MG63 (cell line): ENCODE measurements around the gene PPP1R8. TPM values are rescaled to one million over a fixed set of nuclear protein-coding genes. Genes with fewer than 3 reads are reported as not detected.
A peak's percentile ranks its signal among the peaks of the same experiment; 100 is the strongest.
"Not testable (repeated sequence)": the region's sequence is repeated elsewhere in the genome, so short reads cannot be mapped to it uniquely, and the experiment has no call there.

Experiments
- DNase-seq: peaks from one replicate; pipeline ENCODE4 v3.0.0-alpha.2; 2020
- H3K27me3 ChIP-seq: fragments of 250-450 bp; sonication (Bioruptor Pico); 2 replicates; pipeline ENCODE4 v1.5.1; 2020; ENCODE audit warnings: mild to moderate bottlenecking, moderate library complexity
- H3K36me3 ChIP-seq: fragments of 250-450 bp; sonication (Bioruptor Pico); 2 replicates; pipeline ENCODE4 v1.5.1; 2020; ENCODE audit warnings: mild to moderate bottlenecking, moderate library complexity
- H3K4me3 ChIP-seq: fragments of 250-450 bp; sonication (Bioruptor Pico); 2 replicates; pipeline ENCODE4 v1.5.1; 2020; ENCODE audit warnings: mild to moderate bottlenecking, moderate library complexity
- H3K9me3 ChIP-seq: fragments of 250-450 bp; sonication (Bioruptor Pico); 2 replicates; pipeline ENCODE4 v1.5.1; 2020; ENCODE audit warnings: mild to moderate bottlenecking, moderate library complexity
- total RNA-seq: library from RNA; depleted of rRNA; stranded (reverse); fragments of >200 nt; shearing (Covaris generic); gene quantifications from 2 replicates; pipeline ENCODE4 v1.2.3, GENCODE V29; 2014; ENCODE audit warnings: low replicate concordance

PPP1R8 gene
- total RNA-seq, 1 experiment from 2014 or later: 72.5 TPM

- Histone ChIP-seq H3K27me3 (no peaks in the 10 kb centered on the region), H3K36me3 (peaks cover 15% of the 10 kb centered on the region), H3K9me3 (no peaks in the 10 kb centered on the region), H3K4me3 (no peak overlapping the region)
- no peak for DNase-seq
Measured at GRCh38 chr1:27823784-27824183, 6.8 kb upstream of the PPP1R8 start.

- no peak overlapping the region for H3K4me3 ChIP-seq
- DNase-seq: no peak
- H3K36me3 ChIP-seq: peaks cover 15% of the 10 kb centered on the region
- no peaks in the 10 kb centered on the region for H3K27me3 ChIP-seq
- no peaks in the 10 kb centered on the region for H3K9me3 ChIP-seq
Measured at GRCh38 chr1:27824411-27824810, 6.2 kb upstream of the PPP1R8 start.

- not testable (repeated sequence) for H3K27me3 ChIP-seq, DNase-seq, H3K9me3 ChIP-seq
- Histone ChIP-seq H3K4me3 (0 out of 2 replicates have a peak overlapping the region, but pooled peaks have one; percentile 90), H3K36me3 (peaks cover 20% of the 10 kb centered on the region)
Measured at GRCh38 chr1:27829339-27829960, 1.1 kb upstream of the PPP1R8 start.

GRCh38 chr1:27831568-27832410, 1.2 kb downstream of the PPP1R8 start:
- Histone ChIP-seq H3K9me3 (no peaks in the 10 kb centered on the region), H3K27me3 (no peaks in the 10 kb centered on the region)
- no peak for DNase-seq

GRCh38 chr1:27832762-27833161, 2.2 kb downstream of the PPP1R8 start:
- Histone ChIP-seq H3K27me3 (no peaks in the 10 kb centered on the region), H3K9me3 (no peaks in the 10 kb centered on the region), H3K36me3 (peaks cover 44% of the 10 kb centered on the region), H3K4me3 (peak overlapping the region; percentile 90)
- DNase-seq: peak; percentile 42

More at GRCh38 chr1:27831568-27832410, 1.2 kb downstream of the PPP1R8 start:
- Histone ChIP-seq H3K4me3 (peak overlapping the region; percentile 90), H3K36me3 (peaks cover 39% of the 10 kb centered on the region)

- DNase-seq: no peak
- no peaks in the 10 kb centered on the region for H3K27me3 ChIP-seq
- peaks cover 51% of the 10 kb centered on the region for H3K36me3 ChIP-seq
- H3K4me3 ChIP-seq: no peak overlapping the region
- H3K9me3 ChIP-seq: no peaks in the 10 kb centered on the region
Measured at GRCh38 chr1:27833470-27833869, 2.9 kb downstream of the PPP1R8 start.

GRCh38 chr1:27835046-27835445, 4.5 kb downstream of the PPP1R8 start:
- Histone ChIP-seq H3K27me3 (no peaks in the 10 kb centered on the region), H3K36me3 (peaks cover 65% of the 10 kb centered on the region), H3K9me3 (no peaks in the 10 kb centered on the region), H3K4me3 (no peak overlapping the region)
- DNase-seq: no peak

GRCh38 chr1:27835501-27835900, 4.9 kb downstream of the PPP1R8 start:
- no peak overlapping the region for H3K4me3 ChIP-seq
- H3K9me3 ChIP-seq: no peaks in the 10 kb centered on the region
- H3K27me3 ChIP-seq: no peaks in the 10 kb centered on the region
- DNase-seq: no peak
- peaks cover 69% of the 10 kb centered on the region for H3K36me3 ChIP-seq

GRCh38 chr1:27849951-27850350, 19.4 kb downstream of the PPP1R8 start:
- H3K4me3 ChIP-seq: no peak overlapping the region
- DNase-seq: no peak
- H3K36me3 ChIP-seq: peaks cover 48% of the 10 kb centered on the region
- H3K27me3 ChIP-seq: no peaks in the 10 kb centered on the region
- no peaks in the 10 kb centered on the region for H3K9me3 ChIP-seq

GRCh38 chr1:27855085-27855484, 24.5 kb downstream of the PPP1R8 start:
- peaks cover 10% of the 10 kb centered on the region for H3K36me3 ChIP-seq
- no peaks in the 10 kb centered on the region for H3K9me3 ChIP-seq
- no peaks in the 10 kb centered on the region for H3K27me3 ChIP-seq
- DNase-seq: no peak
- H3K4me3 ChIP-seq: no peak overlapping the region

GRCh38 chr1:27856561-27857343, 26.2 kb downstream of the PPP1R8 start:
- DNase-seq: no peak
- no peak overlapping the region for H3K4me3 ChIP-seq
- H3K27me3 ChIP-seq: no peaks in the 10 kb centered on the region
- no peaks in the 10 kb centered on the region for H3K9me3 ChIP-seq
- H3K36me3 ChIP-seq: no peaks in the 10 kb centered on the region; the same call in 1 of the 2 replicates

- H3K4me3 ChIP-seq, DNase-seq, H3K9me3 ChIP-seq, H3K36me3 ChIP-seq, H3K27me3 ChIP-seq: not testable (repeated sequence)
Measured at GRCh38 chr1:27857552-27857951, 27.0 kb downstream of the PPP1R8 start.

GRCh38 chr1:27858072-27858948, 27.7 kb downstream of the PPP1R8 start:
- DNase-seq: peak; percentile 78
- Histone ChIP-seq H3K4me3 (no peak overlapping the region), H3K27me3 (no peaks in the 10 kb centered on the region), H3K9me3 (no peaks in the 10 kb centered on the region), H3K36me3 (no peaks in the 10 kb centered on the region)

- no peaks in the 10 kb centered on the region for H3K36me3 ChIP-seq
- DNase-seq: no peak
- H3K4me3 ChIP-seq: no peak overlapping the region
- no peaks in the 10 kb centered on the region for H3K9me3 ChIP-seq
- H3K27me3 ChIP-seq: no peaks in the 10 kb centered on the region
Measured at GRCh38 chr1:27858949-27859576, 28.5 kb downstream of the PPP1R8 start.

- no peak for DNase-seq
- Histone ChIP-seq H3K9me3 (no peaks in the 10 kb centered on the region), H3K27me3 (no peaks in the 10 kb centered on the region), H3K36me3 (no peaks in the 10 kb centered on the region), H3K4me3 (no peak overlapping the region)
Measured at GRCh38 chr1:27861436-27861835, 30.9 kb downstream of the PPP1R8 start.

GRCh38 chr1:27862004-27862403, 31.4 kb downstream of the PPP1R8 start:
- no peaks in the 10 kb centered on the region for H3K27me3 ChIP-seq
- no peaks in the 10 kb centered on the region for H3K36me3 ChIP-seq
- no peak for DNase-seq
- H3K9me3 ChIP-seq: no peaks in the 10 kb centered on the region
- no peak overlapping the region for H3K4me3 ChIP-seq
